ENCODE measurements around the gene ACLY.

DNA sequence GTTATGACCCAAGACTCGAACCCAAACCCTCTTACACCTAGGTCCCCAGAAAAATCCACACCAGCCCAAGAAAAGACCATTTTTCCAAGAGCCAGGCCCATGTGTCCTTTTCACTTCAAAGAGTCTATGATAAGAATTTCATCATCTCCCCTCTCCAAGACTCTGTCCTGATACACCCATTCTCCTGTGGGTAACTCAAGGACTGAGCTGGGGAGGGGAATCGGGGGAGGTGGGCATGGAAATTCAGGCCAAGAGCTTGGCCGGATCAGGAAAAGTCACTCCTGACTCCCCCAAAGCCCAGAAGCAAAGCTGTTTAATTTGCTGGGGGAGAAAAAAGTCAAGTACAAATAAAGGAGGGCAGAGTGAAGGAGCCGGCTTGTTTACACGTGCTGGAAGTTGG, 3.7 kb downstream of the ACLY start:
- TF ChIP-seq ATF2 (IDR thresholded peaks at IDR 0.05; ENCODE audit: low read length): no peak
- TF ChIP-seq POLR2AphosphoS5 (IDR thresholded peaks at IDR 0.05; ENCODE audit: low read length): no peak
- TF ChIP-seq TAF1 (IDR thresholded peaks at IDR 0.05; ENCODE audit: borderline replicate concordance, low read depth, low read length): no peak
- TF ChIP-seq, protein P1, sequence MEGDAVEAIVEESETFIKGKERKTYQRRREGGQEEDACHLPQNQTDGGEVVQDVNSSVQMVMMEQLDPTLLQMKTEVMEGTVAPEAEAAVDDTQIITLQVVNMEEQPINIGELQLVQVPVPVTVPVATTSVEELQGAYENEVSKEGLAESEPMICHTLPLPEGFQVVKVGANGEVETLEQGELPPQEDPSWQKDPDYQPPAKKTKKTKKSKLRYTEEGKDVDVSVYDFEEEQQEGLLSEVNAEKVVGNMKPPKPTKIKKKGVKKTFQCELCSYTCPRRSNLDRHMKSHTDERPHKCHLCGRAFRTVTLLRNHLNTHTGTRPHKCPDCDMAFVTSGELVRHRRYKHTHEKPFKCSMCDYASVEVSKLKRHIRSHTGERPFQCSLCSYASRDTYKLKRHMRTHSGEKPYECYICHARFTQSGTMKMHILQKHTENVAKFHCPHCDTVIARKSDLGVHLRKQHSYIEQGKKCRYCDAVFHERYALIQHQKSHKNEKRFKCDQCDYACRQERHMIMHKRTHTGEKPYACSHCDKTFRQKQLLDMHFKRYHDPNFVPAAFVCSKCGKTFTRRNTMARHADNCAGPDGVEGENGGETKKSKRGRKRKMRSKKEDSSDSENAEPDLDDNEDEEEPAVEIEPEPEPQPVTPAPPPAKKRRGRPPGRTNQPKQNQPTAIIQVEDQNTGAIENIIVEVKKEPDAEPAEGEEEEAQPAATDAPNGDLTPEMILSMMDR (IDR thresholded peaks at IDR 0.05 in 2 of 3, conservative IDR thresholded peaks at IDR 0.05 in 1 of 3; ENCODE audit: control insufficient read depth in 2 of 3, extremely low read depth in 1 of 3, insufficient read depth in 1 of 3, low read depth in 3 of 3, low read length in 3 of 3): no peak
- TF ChIP-seq FOXM1 (IDR thresholded peaks at IDR 0.05; ENCODE audit: low read depth, low read length): no peak
- no peak for TF ChIP-seq ZNF24 (IDR thresholded peaks at IDR 0.05)
- no peak for TF ChIP-seq REST (IDR thresholded peaks at IDR 0.05; ENCODE audit: low read depth, low read length)

Measured in GM12878 (cell line).